GM19043 (cell line): ENCODE results near the gene EXOSC1.
A peak's percentile ranks its signal among the peaks of the same experiment; 100 is the strongest.
"Not testable (repeated sequence)": the region's sequence is repeated elsewhere in the genome, so short reads cannot be mapped to it uniquely, and the experiment has no call there.

Experiments
- ATAC-seq: cut with Tn5 transposase; IDR thresholded peaks from one replicate; pipeline ENCODE4 v1.9.1; 2021; ENCODE audit warnings: low read depth; ENCODE audit not compliant: unreplicated experiment

EXOSC1 gene

DNA sequence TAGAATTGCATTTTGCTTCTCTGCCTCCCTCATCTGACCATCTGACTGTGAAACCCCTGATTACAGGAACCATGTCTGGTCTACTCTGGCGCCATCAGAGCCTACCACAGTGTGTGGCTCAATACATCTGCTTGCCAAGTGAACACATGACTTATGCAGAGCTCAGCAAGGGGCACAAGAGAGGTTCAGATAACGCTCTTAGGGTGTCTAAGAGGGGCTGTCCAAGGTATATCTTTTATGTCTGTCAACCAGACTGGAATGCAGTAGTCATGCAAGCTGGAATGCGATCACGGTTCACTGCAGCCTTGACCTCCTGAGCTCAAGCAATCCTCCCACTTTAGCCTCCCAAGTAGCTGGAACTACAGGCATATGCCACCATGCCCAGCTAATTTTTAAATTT, 34.4 kb downstream of the EXOSC1 start:
- no peak for ATAC-seq

DNA sequence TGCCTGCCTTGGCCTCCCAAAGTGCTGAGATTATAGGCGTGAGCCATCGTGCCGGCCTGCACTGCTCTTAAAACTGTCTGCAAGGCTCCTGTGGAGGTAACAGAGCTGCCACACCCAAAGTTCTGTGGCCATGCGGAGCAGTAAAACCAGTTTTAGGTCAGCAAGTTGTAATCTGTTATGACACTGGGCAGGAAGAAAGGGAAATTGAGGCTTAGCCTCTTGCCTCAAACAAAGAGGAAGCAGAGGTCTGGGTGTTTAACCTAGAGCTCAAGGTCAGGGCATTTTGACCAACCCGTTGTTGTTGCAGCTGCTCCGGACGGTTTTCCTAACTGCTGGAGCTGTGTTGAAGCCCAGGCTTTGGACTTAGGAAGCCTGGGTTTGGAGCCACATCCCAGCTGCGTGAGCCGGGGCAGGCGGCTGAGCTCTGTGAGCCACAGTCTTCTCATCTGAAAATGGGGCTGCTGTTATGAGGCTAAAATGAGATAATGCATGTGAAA, 37.3 kb downstream of the EXOSC1 start:
- ATAC-seq: no peak

- ATAC-seq: no peak
Measured at GRCh38 chr10:97407952-97408248, 37.9 kb downstream of the EXOSC1 start.

- peak; percentile 90 for ATAC-seq
Measured at GRCh38 chr10:97407211-97407951, 38.4 kb downstream of the EXOSC1 start.

DNA sequence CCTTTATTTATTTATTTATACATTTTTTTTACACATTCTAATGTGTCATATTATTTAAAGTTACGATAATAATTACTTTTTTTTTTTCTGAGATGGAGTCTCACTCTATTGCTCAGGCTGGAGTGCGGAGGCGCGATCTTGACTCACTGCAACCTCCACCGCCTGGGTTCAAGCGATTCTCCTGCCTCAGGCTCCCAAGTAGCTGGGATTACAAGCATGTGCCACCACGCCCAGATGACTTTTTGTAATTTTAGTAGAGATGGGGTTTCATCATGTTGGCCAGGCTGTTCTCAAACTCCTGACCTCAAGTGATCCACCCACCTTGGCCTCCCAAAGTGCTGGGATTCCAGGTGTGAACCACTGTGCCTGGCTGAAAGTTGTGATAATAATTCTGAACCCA, 39.3 kb downstream of the EXOSC1 start:
- not testable (repeated sequence) for ATAC-seq

DNA sequence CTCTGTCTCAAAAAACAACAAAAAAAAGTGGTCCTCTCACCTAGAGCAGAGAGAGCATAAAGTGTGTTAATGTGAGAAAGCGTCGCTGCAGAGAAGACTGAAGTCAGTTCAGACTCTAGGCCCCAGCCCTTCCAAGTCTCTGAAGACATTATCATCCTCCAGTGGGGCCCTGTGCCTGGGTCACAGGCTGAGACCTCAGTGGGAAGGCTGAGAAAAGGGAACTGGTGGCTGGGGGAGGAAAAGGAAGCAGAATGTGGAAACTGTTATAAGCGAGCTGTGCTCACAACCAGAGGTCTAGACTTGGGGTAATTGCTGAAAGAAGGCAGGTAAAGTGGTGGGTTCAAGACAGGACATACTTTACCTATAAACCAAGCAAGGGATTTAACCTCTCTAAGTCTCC, 39.7 kb downstream of the EXOSC1 start:
- ATAC-seq: no peak

DNA sequence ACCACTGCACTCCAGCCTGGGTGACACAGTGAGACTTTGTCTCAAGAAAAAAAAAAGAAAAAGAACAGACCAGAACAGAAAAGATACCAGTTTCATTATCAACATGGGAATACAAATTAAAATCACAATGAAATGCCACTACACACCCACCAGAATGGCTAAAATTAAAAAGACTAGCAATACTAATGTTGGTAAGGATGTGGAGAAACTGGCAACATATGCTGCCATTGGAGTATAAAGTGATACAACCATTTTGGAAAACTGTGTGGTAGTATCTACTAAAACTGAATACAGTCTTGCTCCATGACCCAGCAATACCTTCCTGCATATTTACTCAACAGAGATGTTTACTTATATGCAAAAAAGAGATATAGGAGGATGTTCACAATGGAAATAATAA, 41.8 kb downstream of the EXOSC1 start:
- ATAC-seq: no peak

DNA sequence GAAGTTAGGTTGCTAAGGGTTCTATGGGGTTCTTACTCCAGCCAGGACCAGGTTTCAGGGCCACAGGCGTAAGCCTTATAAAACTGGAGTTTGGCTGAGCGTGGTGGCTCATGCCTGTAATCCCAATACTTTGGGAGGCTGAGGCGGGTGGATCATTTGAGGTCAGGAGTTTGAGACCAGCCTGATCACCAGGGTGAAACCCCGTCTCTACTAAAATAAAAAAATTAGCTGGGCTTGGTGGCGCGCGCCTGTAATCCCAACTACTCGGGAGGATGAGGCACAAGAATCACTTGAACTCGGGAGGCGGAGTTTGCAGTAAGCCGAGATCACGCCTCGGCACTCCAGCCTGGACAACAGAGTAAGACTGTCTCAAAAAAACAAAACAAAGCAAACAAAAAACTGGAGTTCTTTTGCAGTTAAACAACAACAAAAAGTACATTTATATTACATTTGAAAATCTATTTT, 44.3 kb downstream of the EXOSC1 start:
- no peak for ATAC-seq

DNA sequence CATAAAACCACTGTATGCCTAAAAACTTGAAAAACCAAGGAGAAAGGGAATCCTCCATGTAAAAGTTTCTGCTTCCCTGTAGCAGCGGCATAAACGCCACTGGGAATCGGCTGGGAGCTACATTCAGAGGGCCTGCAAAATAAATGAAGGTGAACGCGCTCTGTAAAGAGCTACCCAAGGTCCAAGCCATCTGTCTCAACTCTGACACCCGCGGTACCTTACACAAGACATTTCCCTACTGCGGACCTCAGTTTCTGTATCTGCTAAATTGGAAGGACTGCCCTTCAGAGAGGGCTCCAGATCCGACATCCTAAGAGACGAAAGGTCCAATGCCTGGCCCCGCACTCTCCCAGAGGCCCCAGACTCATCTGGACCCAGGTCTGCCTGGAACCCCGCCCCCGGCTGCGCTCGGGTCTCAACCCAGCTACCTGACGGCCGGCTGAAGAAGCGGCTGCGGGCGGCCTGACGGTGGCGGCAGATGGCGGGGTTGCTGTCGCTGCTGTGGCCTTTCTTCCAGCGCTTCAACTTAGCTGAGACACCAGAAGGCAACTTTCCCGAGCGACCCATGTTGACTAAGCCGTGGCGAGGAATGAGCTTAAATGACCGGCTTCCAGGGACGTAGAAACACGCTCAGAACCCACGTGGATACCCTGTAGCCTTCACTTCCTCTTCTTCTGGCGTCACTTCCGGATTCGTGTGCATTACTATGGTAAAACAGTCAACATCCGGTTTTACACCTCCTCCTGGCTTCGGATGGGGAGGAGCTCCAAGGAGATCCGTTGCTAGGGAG, 44.9 kb downstream of the EXOSC1 start, which contains the start of gene RRP12:
Gene RRP12, minus strand, starts transcription at position 676 of the 790 bp plus-strand sequence. Its CDS starts 109 bp downstream, at position 567.
- peak; percentile 99 for ATAC-seq

DNA sequence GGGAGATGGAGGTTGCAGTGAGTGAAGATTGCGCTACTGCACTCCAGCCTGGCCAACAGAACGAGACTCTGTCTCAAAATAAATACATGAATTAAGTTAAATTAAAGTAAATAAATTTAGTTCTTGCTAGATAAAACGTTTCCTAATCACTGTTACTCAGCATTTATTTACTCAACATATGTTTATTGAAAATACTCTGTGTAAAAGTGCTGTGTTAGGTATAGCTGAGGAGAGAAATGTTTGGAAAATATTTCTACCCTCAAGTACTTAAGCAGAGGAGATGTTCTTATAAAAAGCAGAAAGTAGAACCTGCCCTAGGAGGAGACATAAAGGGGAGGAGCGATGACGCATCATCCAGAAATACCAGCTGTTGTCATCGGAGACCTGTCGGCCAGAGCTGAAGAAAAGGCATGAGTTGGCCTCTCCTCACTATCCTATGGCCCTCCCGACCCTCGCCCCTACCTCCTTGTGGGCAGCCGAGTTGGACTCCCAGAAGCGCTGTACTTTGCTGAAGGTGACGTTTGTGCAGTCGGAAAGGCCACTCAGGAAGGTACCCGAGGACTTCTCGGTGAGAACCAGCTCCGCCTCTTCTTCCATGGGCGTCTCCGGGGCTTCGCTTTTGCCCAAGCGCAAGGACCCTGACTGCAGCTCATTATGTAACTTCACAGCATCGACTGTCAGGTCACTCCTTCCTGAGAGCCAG, 45.8 kb downstream of the EXOSC1 start:
- no peak for ATAC-seq

GRCh38 chr10:97396056-97396455, 49.8 kb downstream of the EXOSC1 start:
- no peak for ATAC-seq

DNA sequence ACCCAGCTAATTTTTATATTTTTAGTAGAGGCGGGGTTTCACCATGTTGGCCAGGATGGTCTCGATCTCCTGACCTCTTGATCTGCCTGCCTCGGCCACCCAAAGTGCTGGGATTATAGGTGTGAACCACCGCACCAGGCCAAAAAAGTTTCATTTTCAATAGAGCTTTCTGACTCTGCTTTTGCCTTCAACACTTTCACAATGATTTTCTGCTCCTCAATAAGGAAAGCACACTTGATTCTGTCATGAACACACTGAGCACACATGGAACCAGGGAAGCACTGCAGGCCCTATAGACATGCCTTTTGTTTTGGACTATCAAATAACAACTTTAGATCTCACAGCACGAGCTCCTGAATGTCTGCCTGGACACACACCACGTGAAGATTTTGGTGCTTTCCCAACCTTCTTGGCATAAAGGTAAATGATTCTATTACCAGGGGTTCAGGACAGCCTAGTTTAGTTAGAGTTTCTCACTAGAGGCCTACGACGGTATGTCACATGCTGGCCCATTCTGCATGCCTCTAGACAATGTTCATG, 52.7 kb downstream of the EXOSC1 start:
- no peak for ATAC-seq

DNA sequence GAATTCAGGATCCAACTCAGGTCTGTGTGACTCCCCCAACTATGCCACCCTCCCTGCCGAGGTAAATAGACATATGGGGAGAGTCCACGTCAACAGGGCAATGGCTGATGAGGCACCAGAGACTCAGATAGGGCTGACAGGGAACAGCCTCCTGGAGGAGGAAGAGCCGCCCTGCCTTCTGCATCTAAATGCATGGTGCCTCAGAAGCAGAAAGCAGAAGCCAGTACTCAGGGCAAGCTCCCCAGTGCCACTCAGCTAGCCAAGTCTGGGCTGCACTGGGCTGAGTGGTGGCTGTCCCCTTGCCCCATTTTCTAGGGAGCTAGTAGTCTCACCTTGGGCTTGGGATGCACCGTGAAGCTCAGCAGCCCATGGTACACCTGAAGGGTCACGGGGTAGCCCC, 55.7 kb downstream of the EXOSC1 start:
- ATAC-seq: no peak

GRCh38 chr10:97388152-97388551, 57.7 kb downstream of the EXOSC1 start:
- ATAC-seq: no peak
